ENCODE results near the gene STIL.

DNA sequence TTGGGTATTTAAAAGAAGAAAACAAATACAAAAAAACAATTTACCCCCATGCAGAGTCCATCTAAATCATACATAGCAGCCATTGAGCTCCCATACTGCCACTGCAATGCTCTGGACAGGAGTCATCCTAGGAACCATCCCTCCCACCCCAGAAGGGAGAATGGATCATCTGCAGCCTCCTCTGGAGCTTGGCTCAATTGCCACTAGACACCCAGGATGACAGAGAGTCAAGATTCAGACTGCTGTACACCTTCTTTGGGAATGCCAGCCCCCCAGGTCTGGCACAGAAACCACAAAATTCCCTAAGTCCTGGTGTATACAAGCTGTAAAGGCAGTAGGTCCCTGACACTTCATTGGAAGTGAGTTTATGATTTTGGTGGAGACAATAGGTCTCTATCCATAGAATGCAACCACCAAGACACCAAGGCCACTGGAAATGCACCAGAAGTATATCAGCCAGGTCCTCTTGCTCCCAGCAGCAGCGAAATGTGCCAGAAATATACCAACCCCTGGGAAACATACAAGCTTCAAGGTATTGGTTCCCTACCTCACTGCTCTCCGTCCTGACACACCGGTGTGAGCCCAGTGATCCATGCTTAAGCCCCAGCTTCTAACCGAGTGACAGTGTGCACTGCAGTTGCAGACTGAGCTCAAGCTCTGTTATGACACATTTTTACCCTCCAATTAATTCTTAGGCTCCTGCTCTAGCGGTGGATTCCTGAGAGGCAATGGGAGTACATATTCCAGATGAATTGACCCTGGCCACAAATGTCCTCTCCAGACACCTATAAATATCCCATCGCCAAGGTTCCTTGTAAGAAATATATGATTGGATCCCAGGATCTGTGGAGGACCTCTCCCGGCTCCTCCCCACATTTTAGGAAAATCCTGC, 86.4 kb downstream of the STIL start:
- TF ChIP-seq, protein P1, sequence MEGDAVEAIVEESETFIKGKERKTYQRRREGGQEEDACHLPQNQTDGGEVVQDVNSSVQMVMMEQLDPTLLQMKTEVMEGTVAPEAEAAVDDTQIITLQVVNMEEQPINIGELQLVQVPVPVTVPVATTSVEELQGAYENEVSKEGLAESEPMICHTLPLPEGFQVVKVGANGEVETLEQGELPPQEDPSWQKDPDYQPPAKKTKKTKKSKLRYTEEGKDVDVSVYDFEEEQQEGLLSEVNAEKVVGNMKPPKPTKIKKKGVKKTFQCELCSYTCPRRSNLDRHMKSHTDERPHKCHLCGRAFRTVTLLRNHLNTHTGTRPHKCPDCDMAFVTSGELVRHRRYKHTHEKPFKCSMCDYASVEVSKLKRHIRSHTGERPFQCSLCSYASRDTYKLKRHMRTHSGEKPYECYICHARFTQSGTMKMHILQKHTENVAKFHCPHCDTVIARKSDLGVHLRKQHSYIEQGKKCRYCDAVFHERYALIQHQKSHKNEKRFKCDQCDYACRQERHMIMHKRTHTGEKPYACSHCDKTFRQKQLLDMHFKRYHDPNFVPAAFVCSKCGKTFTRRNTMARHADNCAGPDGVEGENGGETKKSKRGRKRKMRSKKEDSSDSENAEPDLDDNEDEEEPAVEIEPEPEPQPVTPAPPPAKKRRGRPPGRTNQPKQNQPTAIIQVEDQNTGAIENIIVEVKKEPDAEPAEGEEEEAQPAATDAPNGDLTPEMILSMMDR (IDR thresholded peaks at IDR 0.05): no peak
- no peak for TF ChIP-seq NFYB (CRISPR knock-in tag; conservative IDR thresholded peaks at IDR 0.05; ENCODE audit: low read depth)
- no peak for TF ChIP-seq ZSCAN18 (CRISPR knock-in tag; IDR thresholded peaks at IDR 0.05)
